Mesothelial cell of epicardium (in vitro differentiated cells): ENCODE data around the gene PGAP1. TPM values are rescaled to one million over a fixed set of nuclear protein-coding genes. Genes with fewer than 3 reads are reported as not detected.
A peak's percentile ranks its signal among the peaks of the same experiment; 100 is the strongest.

Experiments used
- DNase-seq, 2 experiments: peaks; one replicate each; pipeline ENCODE4 v3.0.0; 2021; ENCODE audit warnings: low spot score in 2 of 2; ENCODE audit not compliant: unreplicated experiment in 2 of 2
- H3K27ac Mint-ChIP-seq: 2 replicates; pipeline ENCODE4 v1.8.0; 2021; ENCODE audit warnings: mixed read lengths
- H3K27me3 Mint-ChIP-seq: 2 replicates; pipeline ENCODE4 v1.8.0; 2021; ENCODE audit warnings: low read depth, mixed read lengths
- H3K36me3 Mint-ChIP-seq: 2 replicates; pipeline ENCODE4 v1.8.0; 2021; ENCODE audit warnings: mixed read lengths
- H3K4me1 Mint-ChIP-seq: 2 replicates; pipeline ENCODE4 v1.8.0; 2021; ENCODE audit warnings: mixed read lengths
- H3K4me3 Mint-ChIP-seq: 2 replicates; pipeline ENCODE4 v1.8.0; 2021; ENCODE audit warnings: mild to moderate bottlenecking, moderate library complexity, mixed read lengths
- H3K9me3 Mint-ChIP-seq: 2 replicates; pipeline ENCODE4 v1.8.0; 2021; ENCODE audit warnings: mixed read lengths
- CTCF ChIP-seq: fragments of 200-600 bp; sonication (generic); IDR thresholded peaks from one replicate; pipeline ENCODE4 v1.5.0; 2021; ENCODE audit warnings: antibody characterized with exemption; ENCODE audit not compliant: unreplicated experiment
- total RNA-seq: library from RNA; stranded (reverse); gene quantifications from 3 replicates; pipeline ENCODE4 v1.2.1, GENCODE V29; 2021

The PGAP1 gene
- total RNA-seq = 55.0 to 56.9 TPM (median 55.6 TPM) in 3 replicates

DNA sequence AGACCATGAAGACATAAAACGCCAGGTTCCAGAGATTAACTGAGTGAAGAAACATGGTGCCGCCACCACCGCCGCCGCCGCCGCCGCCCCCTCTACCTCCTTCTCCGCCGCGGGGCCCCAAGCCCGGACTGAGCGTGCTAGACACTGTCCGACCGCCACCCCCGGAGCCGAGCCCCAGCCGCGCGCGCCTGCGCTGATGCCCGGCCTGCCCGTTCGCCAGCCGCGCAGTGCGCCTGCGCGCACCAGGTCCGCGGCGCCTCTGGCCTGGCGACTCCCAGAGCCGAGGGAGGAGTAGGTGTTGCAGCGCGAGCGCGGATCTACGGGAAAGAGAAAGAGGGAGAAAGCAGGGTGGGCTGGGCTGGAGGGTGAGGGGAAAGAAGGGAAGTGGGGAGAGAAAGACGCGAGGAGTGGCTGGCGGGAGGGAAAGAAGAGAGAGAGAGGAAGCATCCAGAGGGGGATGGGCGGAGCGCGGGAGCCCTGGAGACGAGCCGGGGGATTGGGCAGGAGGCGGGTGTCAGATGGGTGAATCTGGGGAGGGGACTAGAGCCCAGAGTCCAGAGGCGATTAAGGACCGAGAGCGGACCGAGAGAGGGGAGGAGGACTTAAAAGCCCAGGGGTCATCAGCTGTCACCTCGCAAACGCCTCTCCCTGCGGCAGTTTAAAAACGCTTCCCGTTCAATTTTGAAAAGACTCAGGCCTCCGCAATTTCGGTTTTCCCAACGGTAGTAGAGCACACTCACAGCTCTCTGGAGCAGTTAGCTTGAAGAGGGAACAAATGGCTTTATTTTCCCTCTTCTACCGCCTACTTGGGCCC lies at the start of gene PGAP1:
Gene PGAP1, minus strand, starts transcription at position 146 of the 814 bp plus-strand sequence. Its CDS starts 91 bp downstream, at position 55.
- no peaks in the 10 kb centered on the region for H3K9me3 Mint-ChIP-seq
- peak within 1 kb of the TSS; percentile 93 for H3K4me3 Mint-ChIP-seq
- DNase-seq = peak; percentile 90 to 96
- TF ChIP-seq CTCF = no peak
- H3K27ac Mint-ChIP-seq = peak within 1 kb of the TSS; percentile 97
- no peaks in the 10 kb centered on the region for H3K27me3 Mint-ChIP-seq
- H3K4me1 Mint-ChIP-seq = peaks cover 30% of the 10 kb centered on the region
- H3K36me3 Mint-ChIP-seq = no peaks in the 10 kb centered on the region

GRCh38 chr2:196974970-196975369 lies 48.5 kb upstream of the PGAP1 start:
- Mint-ChIP-seq H3K9me3 (peaks cover 11% of the 10 kb centered on the region), H3K4me1 (no peaks in the 10 kb centered on the region), H3K4me3 (no peak overlapping the region), H3K27ac (no peak overlapping the region), H3K36me3 (no peaks in the 10 kb centered on the region), H3K27me3 (peaks cover 2% of the 10 kb centered on the region)
- no peak for DNase-seq
- no peak for TF ChIP-seq CTCF

DNA sequence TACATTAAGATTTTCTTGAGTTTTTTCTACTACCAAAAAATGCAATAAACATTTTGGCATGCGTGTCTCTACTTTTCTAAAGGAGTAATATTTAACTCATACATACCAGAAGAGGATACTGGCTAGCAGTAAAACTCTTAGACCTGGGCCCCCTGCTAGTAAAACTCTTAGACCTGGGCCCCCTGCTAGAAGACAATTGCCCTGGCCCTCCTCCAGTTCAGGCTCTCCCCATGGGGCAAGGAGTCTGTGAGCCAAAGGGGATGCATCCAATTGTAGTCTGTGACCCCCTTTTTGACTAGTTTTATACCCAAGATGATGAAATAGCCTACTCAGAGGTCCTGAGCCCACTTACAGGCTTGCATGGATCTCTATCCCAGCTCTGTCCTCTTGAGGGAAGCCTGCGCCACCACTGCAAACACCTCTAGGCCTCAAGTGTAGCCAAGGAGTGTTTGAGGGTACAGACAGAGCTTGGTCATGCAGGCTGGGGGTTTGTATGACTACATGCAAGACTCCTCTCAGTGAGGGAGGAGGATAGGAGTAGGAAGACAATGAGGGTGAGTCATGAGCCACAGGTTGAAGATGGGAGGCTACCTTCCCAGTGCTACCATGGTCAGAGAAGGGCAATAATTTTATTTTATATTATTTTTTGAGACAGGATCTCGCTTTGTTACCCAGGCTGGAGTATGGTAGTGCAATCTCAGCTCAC lies 45.2 kb upstream of the PGAP1 start:
- Mint-ChIP-seq H3K36me3 (no peaks in the 10 kb centered on the region), H3K27ac (no peak overlapping the region), H3K4me3 (no peak overlapping the region), H3K27me3 (peaks cover 2% of the 10 kb centered on the region), H3K9me3 (peaks cover 6% of the 10 kb centered on the region), H3K4me1 (peaks cover 6% of the 10 kb centered on the region)
- DNase-seq = no peak
- no peak for TF ChIP-seq CTCF

DNA sequence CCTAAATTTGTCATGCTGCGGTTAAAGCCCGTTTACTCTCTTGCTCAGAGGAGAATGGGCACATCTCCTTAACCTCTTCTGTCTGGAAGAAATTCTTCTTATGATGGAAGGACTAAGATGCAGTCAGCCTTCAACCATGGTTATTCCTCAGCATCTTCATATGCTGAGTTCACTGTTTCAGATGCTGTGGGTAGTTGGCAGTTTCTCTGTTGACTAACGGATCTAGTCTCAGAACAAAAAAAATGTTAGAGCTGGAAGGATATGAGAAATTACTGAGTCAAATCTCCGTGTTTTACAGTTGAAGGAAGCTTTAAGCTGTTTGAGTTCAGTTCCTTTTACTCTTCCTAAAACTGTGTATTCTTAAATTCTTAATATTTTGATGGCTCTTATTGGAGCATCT lies 43.6 kb upstream of the PGAP1 start:
- no peaks in the 10 kb centered on the region for H3K27me3 Mint-ChIP-seq
- no peaks in the 10 kb centered on the region for H3K36me3 Mint-ChIP-seq
- no peak overlapping the region for H3K27ac Mint-ChIP-seq
- no peak for DNase-seq
- TF ChIP-seq CTCF = no peak
- peaks cover 4% of the 10 kb centered on the region for H3K9me3 Mint-ChIP-seq
- H3K4me3 Mint-ChIP-seq = no peak overlapping the region
- peaks cover 17% of the 10 kb centered on the region for H3K4me1 Mint-ChIP-seq

- no peak for DNase-seq
Measured at GRCh38 chr2:196968516-196968915, 42.0 kb upstream of the PGAP1 start.

More at GRCh38 chr2:196968516-196968915, 42.0 kb upstream of the PGAP1 start:
- TF ChIP-seq CTCF = no peak
- Mint-ChIP-seq H3K4me1 (peaks cover 17% of the 10 kb centered on the region), H3K4me3 (no peak overlapping the region), H3K27ac (no peak overlapping the region), H3K36me3 (no peaks in the 10 kb centered on the region), H3K27me3 (no peaks in the 10 kb centered on the region), H3K9me3 (peaks cover 4% of the 10 kb centered on the region)
